ENCODE data around the gene MED13L.

The MED13L gene

GRCh38 chr12:115956236-115956635, 321.3 kb downstream of the MED13L start:
- in situ Hi-C loops (cut with HindIII; ENCODE audit: low sequenced_read_pairs), result no loop called here

DNA sequence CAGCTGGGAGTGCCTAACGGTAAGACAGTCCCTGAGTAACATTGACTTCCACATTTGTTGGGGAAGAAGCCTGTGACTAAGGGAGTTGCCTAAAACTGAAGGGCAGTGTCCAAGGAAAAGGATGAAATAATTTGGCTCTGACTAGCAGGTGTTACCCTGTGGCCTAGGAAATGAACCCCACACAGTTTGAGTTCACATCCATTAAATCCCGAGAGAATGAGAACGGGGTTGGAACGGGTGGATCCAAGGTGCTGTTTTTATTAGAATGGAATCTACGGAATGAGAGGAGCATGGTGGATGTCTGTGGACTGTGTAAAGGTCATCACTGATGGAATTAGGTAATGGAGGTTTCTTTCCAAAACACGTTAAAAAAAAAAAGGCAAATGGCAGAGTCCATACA, 324.0 kb downstream of the MED13L start:
- in situ Hi-C loops (cut with HindIII; ENCODE audit: low sequenced_read_pairs), result no loop called here

DNA sequence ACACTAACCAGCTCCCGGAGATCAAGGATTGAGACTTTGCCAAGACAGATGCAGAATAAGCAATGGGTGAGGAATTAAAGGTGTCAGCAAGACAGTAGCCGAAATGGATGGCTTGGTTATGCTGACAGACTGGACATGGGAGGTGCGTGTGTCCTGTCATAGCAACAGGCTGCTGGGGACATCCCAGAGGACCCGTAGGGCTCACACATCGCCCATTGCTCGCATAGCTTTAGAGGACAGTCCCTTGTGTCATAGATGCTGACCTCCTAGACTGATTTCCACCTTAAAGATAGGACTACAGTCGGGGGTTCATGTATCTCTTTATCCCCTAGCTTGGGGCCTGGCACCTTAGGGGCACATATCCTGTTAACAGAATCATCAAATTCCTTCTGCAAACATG, 324.5 kb downstream of the MED13L start:
- in situ Hi-C loops (cut with HindIII; ENCODE audit: low sequenced_read_pairs), result no loop called here

DNA sequence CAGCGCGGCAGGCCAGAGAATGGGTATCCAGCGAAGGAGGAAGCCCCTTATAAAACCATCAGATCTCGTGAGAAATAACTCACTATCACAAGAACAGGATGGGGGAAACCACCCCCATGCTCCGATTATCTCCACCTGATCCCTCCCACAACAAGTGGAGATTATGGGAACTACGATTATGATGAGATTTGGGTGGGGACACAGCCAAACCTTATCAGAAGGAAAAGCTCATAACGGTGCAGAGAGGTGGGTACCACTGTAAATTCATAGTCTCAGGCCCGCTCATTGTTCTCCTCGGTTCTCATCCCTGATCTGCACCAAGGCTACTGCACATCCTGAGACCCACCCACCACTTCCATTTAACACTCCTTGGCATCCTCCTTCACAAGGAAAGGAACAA, 326.5 kb downstream of the MED13L start:
- in situ Hi-C loops (cut with HindIII; ENCODE audit: low sequenced_read_pairs), result no loop called here

- in situ Hi-C loops (cut with HindIII; ENCODE audit: low sequenced_read_pairs), result no loop called here
Observed at GRCh38 chr12:115949675-115950074, 327.8 kb downstream of the MED13L start.

DNA sequence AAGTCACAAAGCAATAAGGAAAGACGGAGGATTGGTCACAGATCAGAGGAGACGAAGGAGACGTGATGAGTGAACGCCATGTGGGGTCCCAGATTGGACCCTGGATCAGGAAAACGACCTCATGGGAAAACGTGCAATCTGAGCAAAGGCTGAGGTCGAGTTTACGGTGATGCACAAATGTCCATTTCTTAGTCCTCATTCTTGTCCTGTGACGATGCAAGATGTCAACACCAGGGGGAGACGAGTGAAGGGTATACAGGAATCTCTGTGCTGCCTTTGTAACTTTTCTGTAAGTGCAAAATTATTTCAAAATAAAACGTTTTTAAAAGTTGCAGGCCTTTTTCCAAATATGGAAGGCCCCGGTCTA, 329.8 kb downstream of the MED13L start:
- in situ Hi-C loops (cut with HindIII; ENCODE audit: low sequenced_read_pairs), result no loop called here

GRCh38 chr12:115946867-115947695, 330.4 kb downstream of the MED13L start:
- in situ Hi-C loops (cut with HindIII; ENCODE audit: low sequenced_read_pairs), result no loop called here

- in situ Hi-C loops (cut with HindIII; ENCODE audit: low sequenced_read_pairs), result no loop called here
Observed at GRCh38 chr12:115946092-115946491, 331.4 kb downstream of the MED13L start.

DNA sequence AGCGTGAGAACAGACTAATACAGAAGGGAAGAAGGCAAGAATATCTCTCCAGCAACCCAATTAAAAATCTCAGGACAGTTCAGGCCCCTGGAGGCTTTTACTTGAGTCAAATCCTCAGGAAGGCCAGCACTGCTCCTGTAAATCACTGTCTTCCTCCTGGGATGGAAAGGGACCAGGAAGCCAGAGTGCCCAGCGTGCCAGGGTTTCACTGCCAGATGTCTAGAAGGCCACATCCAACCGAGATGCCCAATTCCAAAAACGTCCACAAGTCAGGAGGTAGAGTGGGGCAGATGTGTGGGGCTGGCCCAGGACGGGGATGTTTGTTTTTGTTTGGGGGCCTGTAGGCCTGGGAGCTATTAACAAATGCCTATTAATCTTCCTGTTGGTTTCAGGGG, 332.0 kb downstream of the MED13L start:
- in situ Hi-C loops (cut with HindIII; ENCODE audit: low sequenced_read_pairs), result no loop called here

GRCh38 chr12:115944837-115945490, 332.5 kb downstream of the MED13L start:
- in situ Hi-C loops (cut with HindIII; ENCODE audit: low sequenced_read_pairs), result no loop called here

- in situ Hi-C loops (cut with HindIII; ENCODE audit: low sequenced_read_pairs), result no loop called here
Observed at GRCh38 chr12:115944392-115944742, 333.1 kb downstream of the MED13L start.

GRCh38 chr12:115943630-115944391, 333.7 kb downstream of the MED13L start:
- in situ Hi-C loops (cut with HindIII; ENCODE audit: low sequenced_read_pairs), result no loop called here

GRCh38 chr12:115943310-115943629, 334.2 kb downstream of the MED13L start:
- in situ Hi-C loops (cut with HindIII; ENCODE audit: low sequenced_read_pairs), result no loop called here

- in situ Hi-C loops (cut with HindIII; ENCODE audit: low sequenced_read_pairs), result no loop called here
Observed at GRCh38 chr12:115942346-115942745, 335.1 kb downstream of the MED13L start.

- in situ Hi-C loops (cut with HindIII; ENCODE audit: low sequenced_read_pairs), result no loop called here
Observed at GRCh38 chr12:115941362-115941761, 336.1 kb downstream of the MED13L start.

DNA sequence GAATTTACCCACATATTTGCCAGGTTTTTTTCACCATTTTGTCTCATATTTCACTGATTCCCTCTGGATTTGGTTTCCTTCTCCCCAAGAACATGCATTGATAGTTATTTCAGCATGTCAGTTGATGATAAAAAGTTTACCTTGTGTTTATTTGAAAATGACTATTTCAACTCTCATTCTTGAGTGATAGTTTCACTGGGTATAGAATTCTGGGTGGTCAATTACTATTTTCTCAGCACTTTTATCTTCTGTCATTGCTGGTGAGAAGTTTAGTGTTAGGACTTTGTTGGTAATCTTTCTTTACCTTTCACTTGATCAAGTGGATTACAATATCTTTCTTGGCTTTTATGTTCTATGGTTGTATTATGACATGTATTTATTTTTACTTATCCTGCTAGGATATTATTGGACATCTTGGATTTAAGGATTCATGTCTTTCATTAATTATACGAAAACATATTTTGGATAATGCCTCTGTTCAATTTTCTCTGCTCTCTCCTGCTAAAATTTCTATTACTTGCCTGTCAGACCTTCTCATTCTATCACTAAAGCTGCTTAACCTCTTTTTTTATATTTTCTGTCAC, 338.6 kb downstream of the MED13L start:
- in situ Hi-C loops (cut with HindIII; ENCODE audit: low sequenced_read_pairs), result no loop called here

- in situ Hi-C loops (cut with HindIII; ENCODE audit: low sequenced_read_pairs), result no loop called here
Observed at GRCh38 chr12:115936997-115937916, 340.2 kb downstream of the MED13L start.

DNA sequence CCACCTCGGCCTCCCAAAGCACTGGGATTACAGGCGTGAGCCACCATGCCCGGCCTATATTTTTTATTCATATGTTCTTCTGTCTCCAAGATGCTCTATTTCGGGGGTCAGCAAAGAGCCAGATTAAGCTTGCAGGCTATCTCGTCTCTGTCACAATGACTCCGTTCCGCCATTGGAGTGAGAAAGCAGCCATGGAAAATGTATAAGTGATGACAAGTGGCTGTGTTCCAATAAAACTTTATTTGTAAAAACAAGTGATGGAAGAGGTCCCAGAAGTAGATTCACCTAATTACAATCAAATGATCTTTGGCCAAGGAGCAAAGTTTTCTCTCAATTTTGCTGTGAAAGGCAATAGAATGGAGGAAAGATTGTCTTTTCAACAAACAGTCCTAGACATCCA, 342.6 kb downstream of the MED13L start:
- in situ Hi-C loops (cut with HindIII; ENCODE audit: low sequenced_read_pairs), result no loop called here

DNA sequence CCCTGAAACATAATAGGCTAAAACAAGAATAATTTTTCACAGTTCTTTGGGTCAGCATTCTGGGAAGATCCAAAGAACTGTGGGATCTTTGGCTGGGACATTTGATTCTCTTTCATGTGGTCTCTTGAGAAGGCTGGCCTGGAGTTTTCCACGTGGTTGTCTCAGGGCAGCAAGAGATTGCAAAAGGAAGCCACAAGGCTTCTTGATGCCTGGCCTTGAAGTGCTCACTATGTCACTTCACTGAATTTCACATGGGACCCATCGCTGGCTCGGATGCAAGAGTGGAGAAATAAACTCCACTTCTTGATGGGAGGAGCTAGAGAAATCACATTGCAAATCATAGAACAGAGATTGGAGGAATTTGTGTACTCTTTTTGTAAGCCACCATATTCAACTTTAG, 343.4 kb downstream of the MED13L start:
- in situ Hi-C loops (cut with HindIII; ENCODE audit: low sequenced_read_pairs), result no loop called here

DNA sequence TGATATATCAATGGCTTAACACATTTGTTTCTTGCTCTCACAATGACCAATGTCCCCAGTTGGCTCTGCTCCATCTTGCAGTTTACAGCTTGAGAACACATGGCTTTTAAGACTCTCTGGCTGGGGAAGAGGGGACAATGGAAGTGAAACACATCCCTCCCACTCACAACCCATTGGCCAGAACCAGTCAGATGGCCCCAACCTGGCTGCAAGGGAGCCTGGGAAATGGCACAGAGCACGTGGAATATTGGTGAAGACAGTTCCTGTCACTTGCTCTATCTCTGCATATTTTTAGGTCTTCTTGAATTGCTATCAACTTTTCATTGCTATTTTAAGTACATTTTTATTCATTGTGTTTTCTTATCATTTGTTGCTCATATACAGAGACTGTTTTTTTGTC, 345.4 kb downstream of the MED13L start:
- in situ Hi-C loops (cut with HindIII; ENCODE audit: low sequenced_read_pairs), result no loop called here

DNA sequence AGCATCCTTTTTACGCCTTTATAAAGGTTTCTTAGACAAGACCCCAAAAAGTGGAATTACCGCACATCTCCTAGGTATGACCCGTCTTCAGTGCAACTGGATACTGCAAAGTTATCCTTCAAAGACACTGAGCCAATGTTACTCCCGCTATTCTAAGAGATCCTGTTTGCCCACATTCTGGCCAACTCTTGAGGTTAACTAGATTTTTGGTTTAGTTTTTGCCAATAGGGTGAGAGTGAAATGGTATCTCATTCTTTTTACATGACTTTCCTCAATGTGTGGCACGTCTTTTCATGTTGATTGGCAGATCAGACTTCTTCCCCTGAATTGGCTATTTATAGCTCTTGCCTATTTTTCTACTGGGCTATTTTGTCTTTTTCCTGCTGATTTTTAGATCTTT, 347.2 kb downstream of the MED13L start:
- in situ Hi-C loops (cut with HindIII; ENCODE audit: low sequenced_read_pairs), result no loop called here
